A673 (cell line): ENCODE data around the gene CACNA2D3. TPM values are rescaled to one million over a fixed set of nuclear protein-coding genes. Genes with fewer than 3 reads are reported as not detected.

ENCODE experiments used
- BruUV-seq: library from RNA; stranded (reverse); fragments of 400-500 nt; replicated peaks from 2 replicates; lab custom pipeline; 2021; lab: Mats Ljungman, UMichigan
- CTCF ChIA-PET: fragments of 300-600 bp; sonication (Branson Sonifier 250); formaldehyde crosslinking; loops from one replicate; lab custom pipeline; 2022; ENCODE audit warnings: antibody characterized with exemption; lab: Charles Lee
- POLR2A ChIA-PET: fragments of 300-600 bp; sonication (Branson Sonifier 250); formaldehyde crosslinking; loops from one replicate; lab custom pipeline; 2022; ENCODE audit warnings: antibody characterized with exemption; ENCODE audit not compliant: low non-redundant PET; lab: Charles Lee
- DNase-seq: peaks from one replicate; pipeline ENCODE4 v3.0.0-alpha.2; 2015; ENCODE audit warnings: low spot score
- H3K27ac ChIP-seq: fragments of 200-600 bp; sonication (generic); 2 replicates; pipeline ENCODE4 v1.5.1; 2016; ENCODE audit warnings: mixed run types, low read depth, mild to moderate bottlenecking, mixed read lengths, antibody characterized with exemption, low read length; ENCODE audit not compliant: poor library complexity, severe bottlenecking
- H3K27me3 ChIP-seq: fragments of 200-600 bp; sonication (generic); replicated peaks from 2 replicates; pipeline ENCODE4 v1.6.1; 2017; ENCODE audit warnings: mixed run types, low read depth, mild to moderate bottlenecking, mixed read lengths, antibody characterized with exemption, low read length; ENCODE audit not compliant: insufficient read depth, poor library complexity
- H3K36me3 ChIP-seq: fragments of 200-600 bp; sonication (generic); 2 replicates; pipeline ENCODE4 v1.6.1; 2016; ENCODE audit warnings: mixed run types, mild to moderate bottlenecking, mixed read lengths, antibody characterized with exemption, low read length; ENCODE audit not compliant: insufficient read depth, poor library complexity, severe bottlenecking
- H3K4me1 ChIP-seq: fragments of 200-600 bp; sonication (generic); 2 replicates; pipeline ENCODE4 v1.6.1; 2017; ENCODE audit warnings: mixed run types, mild to moderate bottlenecking, mixed read lengths, antibody characterized with exemption, low read length; ENCODE audit not compliant: insufficient read depth, poor library complexity, severe bottlenecking
- H3K4me3 ChIP-seq: fragments of 200-600 bp; sonication (generic); 2 replicates; pipeline ENCODE4 v1.5.1; 2016; ENCODE audit warnings: low read depth, mixed run types, mild to moderate bottlenecking, mixed read lengths, low read length; ENCODE audit not compliant: poor library complexity, severe bottlenecking
- H3K9me3 ChIP-seq: fragments of 200-600 bp; sonication (generic); 2 replicates; pipeline ENCODE4 v1.6.1; 2016; ENCODE audit warnings: mixed run types, low read depth, mild to moderate bottlenecking, mixed read lengths, antibody characterized with exemption, low read length; ENCODE audit not compliant: poor library complexity, severe bottlenecking
- EZH2 ChIP-seq: fragments of 200-600 bp; sonication (generic); IDR thresholded peaks from 2 replicates; pipeline ENCODE4 v1.6.1; 2017; ENCODE audit warnings: borderline replicate concordance, low read depth, mild to moderate bottlenecking, mixed read lengths, antibody characterized with exemption, low read length; ENCODE audit not compliant: poor library complexity, severe bottlenecking
- intact Hi-C: fragments of 100-400 bp; cut with micrococcal nuclease; formaldehyde crosslinking; loops from one replicate; pipeline ENCODE4 v1.10.0; 2022; ENCODE audit not compliant: unreplicated experiment
- total RNA-seq: library from RNA; stranded (reverse); gene quantifications from 2 replicates; pipeline ENCODE4 v1.2.3, GENCODE V29; 2021
- TF ChIP-seq, protein P1 (sequence below): fragments of 300-800, 200-600 bp; sonication (generic); conservative IDR thresholded peaks from 2 replicates; pipeline ENCODE4 v1.5.1; 2017; ENCODE audit warnings: low read depth, mild to moderate bottlenecking, antibody characterized with exemption, low read length, moderate library complexity, mixed read lengths

CACNA2D3 gene
- total RNA-seq, 1 experiment from 2014 or later, result not detected

- no peaks in the 10 kb centered on the region for H3K36me3 ChIP-seq
- no peak overlapping the region for H3K4me3 ChIP-seq
- CTCF ChIA-PET, result no interaction called here
- H3K27me3 ChIP-seq, result no peaks in the 10 kb centered on the region
- BruUV-seq, result no TSS peak
- POLR2A ChIA-PET, result no interaction called here
- intact Hi-C loops, result no loop called here
- no peaks in the 10 kb centered on the region for H3K9me3 ChIP-seq
- no peaks in the 10 kb centered on the region for H3K4me1 ChIP-seq
- no peak for DNase-seq
- TF ChIP-seq, protein P1, sequence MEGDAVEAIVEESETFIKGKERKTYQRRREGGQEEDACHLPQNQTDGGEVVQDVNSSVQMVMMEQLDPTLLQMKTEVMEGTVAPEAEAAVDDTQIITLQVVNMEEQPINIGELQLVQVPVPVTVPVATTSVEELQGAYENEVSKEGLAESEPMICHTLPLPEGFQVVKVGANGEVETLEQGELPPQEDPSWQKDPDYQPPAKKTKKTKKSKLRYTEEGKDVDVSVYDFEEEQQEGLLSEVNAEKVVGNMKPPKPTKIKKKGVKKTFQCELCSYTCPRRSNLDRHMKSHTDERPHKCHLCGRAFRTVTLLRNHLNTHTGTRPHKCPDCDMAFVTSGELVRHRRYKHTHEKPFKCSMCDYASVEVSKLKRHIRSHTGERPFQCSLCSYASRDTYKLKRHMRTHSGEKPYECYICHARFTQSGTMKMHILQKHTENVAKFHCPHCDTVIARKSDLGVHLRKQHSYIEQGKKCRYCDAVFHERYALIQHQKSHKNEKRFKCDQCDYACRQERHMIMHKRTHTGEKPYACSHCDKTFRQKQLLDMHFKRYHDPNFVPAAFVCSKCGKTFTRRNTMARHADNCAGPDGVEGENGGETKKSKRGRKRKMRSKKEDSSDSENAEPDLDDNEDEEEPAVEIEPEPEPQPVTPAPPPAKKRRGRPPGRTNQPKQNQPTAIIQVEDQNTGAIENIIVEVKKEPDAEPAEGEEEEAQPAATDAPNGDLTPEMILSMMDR, result no peak
- TF ChIP-seq EZH2, result no peak
- H3K27ac ChIP-seq, result no peak overlapping the region
Measured at GRCh38 chr3:54712539-54712938, 590.2 kb downstream of the CACNA2D3 start.

GRCh38 chr3:54713031-54713430 lies 590.7 kb downstream of the CACNA2D3 start:
- no peaks in the 10 kb centered on the region for H3K36me3 ChIP-seq
- H3K27ac ChIP-seq, result no peak overlapping the region
- intact Hi-C loops, result no loop called here
- no peaks in the 10 kb centered on the region for H3K9me3 ChIP-seq
- TF ChIP-seq EZH2, result no peak
- TF ChIP-seq, protein P1, result no peak
- H3K27me3 ChIP-seq, result no peaks in the 10 kb centered on the region
- BruUV-seq, result no TSS peak
- no peak for DNase-seq
- POLR2A ChIA-PET, result no interaction called here
- CTCF ChIA-PET, result no interaction called here
- no peak overlapping the region for H3K4me3 ChIP-seq
- no peaks in the 10 kb centered on the region for H3K4me1 ChIP-seq

- DNase-seq, result no peak
- Histone ChIP-seq H3K27me3 (no peaks in the 10 kb centered on the region), H3K27ac (no peak overlapping the region), H3K4me3 (no peak overlapping the region), H3K36me3 (no peaks in the 10 kb centered on the region), H3K9me3 (no peaks in the 10 kb centered on the region), H3K4me1 (no peaks in the 10 kb centered on the region)
- intact Hi-C loops, result no loop called here
- CTCF ChIA-PET, result no interaction called here
- BruUV-seq, result no TSS peak
- POLR2A ChIA-PET, result no interaction called here
- TF ChIP-seq, protein P1, result no peak
- TF ChIP-seq EZH2, result no peak
Measured at GRCh38 chr3:54713455-54713854, 591.1 kb downstream of the CACNA2D3 start.
